ENCODE measurements around the gene PI4KA. TPM values are rescaled to one million over a fixed set of nuclear protein-coding genes. Genes with fewer than 3 reads are reported as not detected.
A peak's percentile ranks its signal among the peaks of the same experiment; 100 is the strongest.

PI4KA gene
- total RNA-seq, 1 experiment from 2014 or later = 54.3 TPM

DNA sequence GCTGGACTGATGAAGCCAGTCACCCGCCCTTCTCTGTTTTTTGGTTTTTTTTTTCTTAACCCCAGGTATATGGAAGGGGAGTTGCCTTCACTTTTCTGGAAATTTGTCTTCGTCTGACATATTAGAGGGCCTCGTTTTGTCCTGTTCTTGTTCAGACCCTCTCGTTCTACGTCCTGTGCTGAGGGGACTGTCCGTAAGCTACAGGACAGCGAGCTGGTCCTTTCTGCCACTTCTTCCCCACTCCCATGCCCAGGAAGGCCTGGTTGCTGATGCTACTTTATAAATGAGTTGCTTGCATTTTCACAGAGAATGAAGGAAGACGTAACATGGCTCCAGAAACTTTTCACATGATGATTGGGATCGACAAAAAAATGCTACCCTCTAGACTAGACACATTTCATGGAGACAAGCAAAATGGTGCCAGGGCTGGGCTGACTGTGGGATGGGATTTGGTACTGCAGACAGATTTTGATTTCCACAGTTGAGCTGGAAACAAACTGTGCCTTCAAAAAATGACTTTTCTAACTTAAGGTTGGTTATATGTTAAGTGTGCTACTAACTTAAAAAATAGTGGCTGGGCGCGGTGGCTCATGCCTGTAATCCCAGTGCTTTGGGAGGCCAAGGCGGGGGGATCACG lies 31.4 kb upstream of the PI4KA start:
- Histone ChIP-seq H3K36me3 (ENCODE audit: control insufficient read depth, insufficient read depth, low read length) (no peaks in the 10 kb centered on the region; the same call in 1 of the 2 replicates), H3K9me3 (ENCODE audit: control insufficient read depth, insufficient read depth, low read depth, low read length) (no peaks in the 10 kb centered on the region), H3K27me3 (ENCODE audit: control insufficient read depth, insufficient read depth, low read length) (no peaks in the 10 kb centered on the region), H3K27ac (ENCODE audit: low read length) (no peak overlapping the region), H3K4me3 (ENCODE audit: low read depth in 2 of 2, low read length in 2 of 2) (no peak overlapping the region), H3K4me1 (ENCODE audit: control insufficient read depth, insufficient read depth, low read length) (peaks cover 6% of the 10 kb centered on the region)
- ChIA-PET POLR2A (no interaction called here), CTCF (interaction anchor here (0.7 kb wide), 1 partner anchor 58 kb away, joined by 3 read pairs; no protein-coding TSS in a partner anchor)
- no peak for TF ChIP-seq REST (IDR thresholded peaks at IDR 0.05; ENCODE audit: insufficient read depth in 1 of 2, low read depth in 2 of 2, low read length in 1 of 2)
- no peak for TF ChIP-seq SIN3A (IDR thresholded peaks at IDR 0.05; ENCODE audit: borderline replicate concordance, insufficient read depth, low read depth, low read length)
- no peak for TF ChIP-seq CTCF (IDR thresholded peaks at IDR 0.05)
- intact Hi-C loops (cut with micrococcal nuclease; ENCODE audit: unreplicated experiment) = loop anchor here (10.0 kb wide), 1 partner anchor 55 kb away; no protein-coding TSS in a partner anchor
- ATAC-seq (no peak), DNase-seq (ENCODE audit: low read depth, low spot score) (no peak)
- in situ Hi-C loops (cut with HindIII; ENCODE audit: low pct_unique_long_range_greater_than_20kb, low sequenced_read_pairs) = no loop called here
- TSS peak; percentile 82 for BruUV-seq (replicated peaks)

DNA sequence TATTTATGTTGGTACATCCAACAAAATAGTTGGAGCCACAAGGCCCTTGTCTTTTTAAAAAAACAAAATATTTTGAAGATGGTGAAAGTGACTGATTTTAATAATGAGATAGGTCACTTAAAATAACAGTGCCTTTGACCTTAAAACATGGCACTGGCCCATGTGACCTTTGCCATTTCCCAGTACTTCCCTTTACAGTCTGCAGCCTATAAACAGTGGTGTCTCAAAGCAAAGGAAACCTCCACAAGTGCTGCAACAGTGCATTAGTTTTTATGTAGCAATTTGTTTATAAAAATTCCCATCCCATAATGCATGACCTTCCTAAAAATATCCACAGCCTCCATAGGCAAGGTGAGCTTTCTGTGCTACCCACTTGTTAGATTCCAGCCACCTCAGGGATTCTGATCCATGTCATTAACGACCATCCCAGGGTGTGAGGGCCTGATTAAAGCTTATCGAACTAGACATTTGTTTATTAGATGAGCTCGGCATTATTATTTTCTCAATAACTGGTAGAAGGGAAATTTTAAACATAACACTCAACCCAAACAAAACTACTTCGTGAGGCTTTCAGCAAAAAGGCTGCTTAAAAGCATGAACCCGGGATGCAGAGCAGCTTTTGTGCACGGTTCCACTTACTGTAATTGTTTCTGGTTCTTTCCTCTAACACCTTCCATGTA lies 30.6 kb upstream of the PI4KA start:
- Histone ChIP-seq H3K4me1 (ENCODE audit: control insufficient read depth, insufficient read depth, low read length) (peaks cover 6% of the 10 kb centered on the region), H3K27me3 (ENCODE audit: control insufficient read depth, insufficient read depth, low read length) (no peaks in the 10 kb centered on the region), H3K27ac (ENCODE audit: low read length) (no peak overlapping the region), H3K4me3 (ENCODE audit: low read depth in 2 of 2, low read length in 2 of 2) (no peak overlapping the region), H3K36me3 (ENCODE audit: control insufficient read depth, insufficient read depth, low read length) (no peaks in the 10 kb centered on the region; the same call in 1 of the 2 replicates), H3K9me3 (ENCODE audit: control insufficient read depth, insufficient read depth, low read depth, low read length) (no peaks in the 10 kb centered on the region)
- DNase-seq (ENCODE audit: low read depth, low spot score) (no peak), ATAC-seq (no peak)
- no peak for TF ChIP-seq POLR2AphosphoS5 (IDR thresholded peaks at IDR 0.05; ENCODE audit: low read depth, low read length)
- TF ChIP-seq CTCF (IDR thresholded peaks at IDR 0.05) = no peak
- TF ChIP-seq TCF7L2 (IDR thresholded peaks at IDR 0.05; ENCODE audit: low read depth, low read length) = no peak
- TF ChIP-seq SIN3A (IDR thresholded peaks at IDR 0.05; ENCODE audit: borderline replicate concordance, insufficient read depth, low read depth, low read length) = no peak
- TF ChIP-seq REST (IDR thresholded peaks at IDR 0.05; ENCODE audit: insufficient read depth in 1 of 2, low read depth in 2 of 2, low read length in 1 of 2) = no peak
- intact Hi-C loops (cut with micrococcal nuclease; ENCODE audit: unreplicated experiment) (loop anchor here (10.0 kb wide), 1 partner anchor 56 kb away; no protein-coding TSS in a partner anchor), in situ Hi-C loops (cut with HindIII; ENCODE audit: low pct_unique_long_range_greater_than_20kb, low sequenced_read_pairs) (no loop called here)
- no TSS peak for BruUV-seq (replicated peaks)
- ChIA-PET POLR2A (no interaction called here), CTCF (no interaction called here)
